Vagina (tissue), 2 donors: ENCODE measurements around the gene PRDM2. TPM values are rescaled to one million over a fixed set of nuclear protein-coding genes. Genes with fewer than 3 reads are reported as not detected.

Experiments used
- DNase-seq, 2 donors: peaks; one replicate each; pipeline ENCODE4 v3.0.0-alpha.2; 2017; ENCODE audit errors: extremely low spot score in 2 of 2
- H3K27ac ChIP-seq: fragments of 200-600 bp; sonication (generic); one replicate; pipeline ENCODE4 v1.5.1; 2019
- H3K27me3 ChIP-seq: fragments of 200-600 bp; sonication (generic); one replicate; pipeline ENCODE4 v1.5.1; 2019
- H3K36me3 ChIP-seq, 2 donors: fragments of 200-600 bp; sonication (generic); one replicate each; pipeline ENCODE4 v1.5.1; 2017 to 2019
- H3K4me1 ChIP-seq: fragments of 200-600 bp; sonication (generic); one replicate; pipeline ENCODE4 v1.5.1; 2019
- H3K4me3 ChIP-seq, 2 donors: fragments of 200-600 bp; sonication (generic); 1 replicate in 1 of 2; 2 replicates in 1 of 2; pipeline ENCODE4 v1.5.1; 2016 to 2019
- H3K9me3 ChIP-seq: fragments of 200-600 bp; sonication (generic); one replicate; pipeline ENCODE4 v1.5.1; 2019
- CTCF ChIP-seq, 3 experiments: fragments of 450-650 bp in 2 of 3; fragments of 200-600 bp in 1 of 3; sonication (generic) in 1 of 3; IDR thresholded peaks; one replicate each; pipeline ENCODE4 v1.5.1; 2017 to 2019; ENCODE audit warnings: antibody characterized with exemption in 3 of 3, mild to moderate bottlenecking in 2 of 3, moderate library complexity in 2 of 3
- POLR2A ChIP-seq, 2 donors: fragments of 450-650 bp; IDR thresholded peaks; one replicate each; pipeline ENCODE4 v1.6.1; 2017; ENCODE audit warnings: antibody characterized with exemption in 2 of 2, mild to moderate bottlenecking in 2 of 2, moderate library complexity in 2 of 2
- POLR2AphosphoS5 ChIP-seq, 2 donors: sonication (generic); formaldehyde crosslinking; IDR thresholded peaks; one replicate each; pipeline ENCODE4 v1.9.0; 2017; ENCODE audit warnings: antibody characterized with exemption in 2 of 2, mild to moderate bottlenecking in 2 of 2, low read depth in 1 of 2; ENCODE audit not compliant: insufficient read depth in 1 of 2
- intact Hi-C: fragments of 100-400 bp; cut with DNase I; formaldehyde crosslinking; loops from one replicate; pipeline ENCODE4 v1.15.1; 2023
- total RNA-seq: library from RNA; depleted of rRNA; stranded (reverse); fragments of >200 nt; gene quantifications from one replicate; pipeline ENCODE4 v1.2.3, GENCODE V29; 2016

Gene PRDM2
- total RNA-seq, 1 donor from 2014 or later: 56.2 TPM

GRCh38 chr1:13802782-13803545 lies 103.0 kb downstream of the PRDM2 start:
- Histone ChIP-seq H3K27me3 (no peaks in the 10 kb centered on the region), H3K4me3 (no peak overlapping the region), H3K36me3 (no peaks in the 10 kb centered on the region), H3K4me1 (peaks cover 43% of the 10 kb centered on the region), H3K9me3 (no peaks in the 10 kb centered on the region), H3K27ac (no peak overlapping the region)
- no peak for TF ChIP-seq CTCF (IDR thresholded peaks at IDR 0.05)
- no peak for TF ChIP-seq POLR2AphosphoS5 (IDR thresholded peaks at IDR 0.05; ENCODE audit: insufficient read depth in 1 of 2, low read depth in 1 of 2)
- TF ChIP-seq POLR2A (IDR thresholded peaks at IDR 0.05): no peak
- DNase-seq: no peak
- intact Hi-C loops: loop anchor here (10.0 kb wide), 1 partner anchor 138 kb away; no protein-coding TSS in a partner anchor

GRCh38 chr1:13803546-13804239 lies 103.7 kb downstream of the PRDM2 start:
- peaks cover 40% of the 10 kb centered on the region for H3K4me1 ChIP-seq
- H3K4me3 ChIP-seq: no peak overlapping the region
- H3K27me3 ChIP-seq: no peaks in the 10 kb centered on the region
- H3K9me3 ChIP-seq: no peaks in the 10 kb centered on the region
- intact Hi-C loops: loop anchor here (10.0 kb wide), 1 partner anchor 139 kb away; no protein-coding TSS in a partner anchor
- TF ChIP-seq POLR2AphosphoS5 (IDR thresholded peaks at IDR 0.05; ENCODE audit: insufficient read depth in 1 of 2, low read depth in 1 of 2) (no peak), CTCF (IDR thresholded peaks at IDR 0.05) (no peak)
- no peak overlapping the region for H3K27ac ChIP-seq
- H3K36me3 ChIP-seq: no peaks in the 10 kb centered on the region
- no peak for DNase-seq

DNA sequence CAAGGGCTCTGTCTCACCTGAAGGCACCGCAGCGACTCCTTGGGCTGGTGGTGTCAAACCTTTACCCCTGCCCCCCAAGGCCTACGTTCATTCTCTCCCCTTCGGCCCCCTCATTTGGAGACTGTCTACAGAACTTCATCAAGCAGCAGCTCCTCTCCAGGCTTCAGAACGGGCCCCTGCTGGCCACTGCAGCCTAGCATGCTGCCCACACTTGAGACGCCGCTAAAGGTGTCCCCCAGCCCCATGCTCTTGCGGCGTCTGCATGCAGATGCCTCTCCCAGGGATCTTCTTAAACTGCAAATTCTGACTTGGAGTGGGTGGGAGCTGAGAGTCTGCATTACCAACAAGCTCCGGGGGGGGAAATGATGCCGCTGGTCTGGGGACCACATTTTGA lies 104.2 kb downstream of the PRDM2 start:
- H3K27me3 ChIP-seq: no peaks in the 10 kb centered on the region
- intact Hi-C loops: loop anchor here (10.0 kb wide), 1 partner anchor 139 kb away; no protein-coding TSS in a partner anchor
- no peak overlapping the region for H3K4me3 ChIP-seq
- H3K4me1 ChIP-seq: peaks cover 43% of the 10 kb centered on the region
- no peaks in the 10 kb centered on the region for H3K36me3 ChIP-seq
- H3K27ac ChIP-seq: no peak overlapping the region
- TF ChIP-seq POLR2A (IDR thresholded peaks at IDR 0.05) (no peak), POLR2AphosphoS5 (IDR thresholded peaks at IDR 0.05; ENCODE audit: insufficient read depth in 1 of 2, low read depth in 1 of 2) (no peak), CTCF (IDR thresholded peaks at IDR 0.05) (no peak)
- DNase-seq: no peak
- H3K9me3 ChIP-seq: no peaks in the 10 kb centered on the region

DNA sequence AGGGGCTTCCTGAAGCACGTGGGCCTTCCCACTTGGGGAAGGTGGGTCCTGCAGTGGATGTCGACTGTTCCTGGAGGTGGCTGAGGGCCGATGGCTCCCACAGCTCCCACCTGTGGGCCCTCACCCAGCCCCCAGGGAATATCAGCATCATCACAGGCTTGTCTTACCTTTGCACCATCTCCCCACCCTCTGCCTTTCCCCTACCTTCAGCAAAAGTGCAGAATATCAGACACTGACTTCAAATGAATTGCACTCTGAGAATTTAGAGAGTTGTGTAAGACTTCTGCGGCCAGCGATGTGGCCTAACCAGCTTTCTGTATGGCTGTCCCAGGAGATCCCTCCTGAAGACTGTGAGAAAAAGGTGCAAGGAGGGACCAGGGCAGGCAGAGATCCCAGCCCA lies 105.4 kb downstream of the PRDM2 start:
- Histone ChIP-seq H3K27me3 (no peaks in the 10 kb centered on the region), H3K4me1 (peaks cover 35% of the 10 kb centered on the region), H3K9me3 (no peaks in the 10 kb centered on the region), H3K4me3 (no peak overlapping the region), H3K27ac (no peak overlapping the region), H3K36me3 (no peaks in the 10 kb centered on the region)
- no peak for DNase-seq
- no peak for TF ChIP-seq CTCF (IDR thresholded peaks at IDR 0.05)
- TF ChIP-seq POLR2AphosphoS5 (IDR thresholded peaks at IDR 0.05; ENCODE audit: insufficient read depth in 1 of 2, low read depth in 1 of 2): no peak
- TF ChIP-seq POLR2A (IDR thresholded peaks at IDR 0.05): no peak
- intact Hi-C loops: loop anchor here (10.0 kb wide), 1 partner anchor 141 kb away; no protein-coding TSS in a partner anchor
